IMR-90 (cell line): ENCODE data around the gene DZIP3. TPM values are rescaled to one million over a fixed set of nuclear protein-coding genes. Genes with fewer than 3 reads are reported as not detected.

Source experiments
- ATAC-seq: fragments of 200-7000 bp; cut with Tn5 transposase; 2 replicates; pipeline ENCODE4 v1.9.1; 2020; ENCODE audit warnings: low read depth, mild to moderate bottlenecking, moderate library complexity
- BruUV-seq: library from RNA; stranded (reverse); fragments of 400-500 nt; replicated peaks from 2 replicates; lab custom pipeline; 2021; lab: Mats Ljungman, UMichigan
- CTCF ChIA-PET: fragments of 300-600 bp; formaldehyde crosslinking; extraction: SDS; loops from one replicate; lab custom pipeline; 2021; ENCODE audit warnings: antibody characterized with exemption; lab: Yijun Ruan, JAX
- POLR2A ChIA-PET: fragments of 300-600 bp; sonication (Branson Sonifier 250); formaldehyde crosslinking; loops from one replicate; lab custom pipeline; 2022; ENCODE audit warnings: antibody characterized with exemption; ENCODE audit not compliant: unreplicated experiment; lab: Charles Lee
- DNase-seq: peaks from one replicate; pipeline ENCODE4 v3.0.0; 2013
- H2AFZ ChIP-seq: replicated peaks from 2 replicates; pipeline ENCODE3; 2013; ENCODE audit warnings: low read length, mild to moderate bottlenecking; ENCODE audit not compliant: poor library complexity
- H2AK5ac ChIP-seq: 2 replicates; pipeline ENCODE4 v1.6.1; 2013; ENCODE audit warnings: low read depth, low read length, inconsistent platforms
- H2AK9ac ChIP-seq: replicated peaks from 2 replicates; pipeline ENCODE3; 2013; ENCODE audit warnings: mild to moderate bottlenecking, low read depth, low read length, moderate library complexity; ENCODE audit not compliant: poor library complexity
- H2BK120ac ChIP-seq: 2 replicates; pipeline ENCODE4 v1.6.1; 2013; ENCODE audit warnings: low read depth, low read length, inconsistent platforms
- H2BK15ac ChIP-seq: 3 replicates; pipeline ENCODE4 v1.6.1; 2013; ENCODE audit warnings: low read depth, low read length, inconsistent platforms
- H2BK20ac ChIP-seq: 2 replicates; pipeline ENCODE4 v1.6.1; 2013; ENCODE audit warnings: low read depth, mild to moderate bottlenecking, inconsistent platforms, low read length, moderate library complexity
- H2BK5ac ChIP-seq: 2 replicates; pipeline ENCODE4 v1.6.1; 2013; ENCODE audit warnings: mild to moderate bottlenecking, low read depth, low read length, inconsistent platforms; ENCODE audit not compliant: poor library complexity, severe bottlenecking
- H3K14ac ChIP-seq: replicated peaks from 2 replicates; pipeline ENCODE4 v1.6.1; 2013; ENCODE audit warnings: low read depth, low read length, inconsistent platforms
- H3K18ac ChIP-seq: 2 replicates; pipeline ENCODE4 v1.6.1; 2013; ENCODE audit warnings: low read depth, low read length, control low read depth
- H3K23ac ChIP-seq: 2 replicates; pipeline ENCODE4 v1.6.1; 2013; ENCODE audit warnings: low read depth, low read length, inconsistent platforms
- H3K27ac ChIP-seq: 2 replicates; pipeline ENCODE4 v1.5.1; 2013; ENCODE audit warnings: mild to moderate bottlenecking, control low read depth, low read length; ENCODE audit not compliant: insufficient read depth
- H3K27me3 ChIP-seq: 2 replicates; pipeline ENCODE4 v1.6.1; 2013; ENCODE audit warnings: low read length; ENCODE audit not compliant: control insufficient read depth, insufficient read depth
- H3K36me3 ChIP-seq: 2 replicates; pipeline ENCODE4 v1.6.1; 2013; ENCODE audit warnings: low read length, mixed read lengths; ENCODE audit not compliant: control insufficient read depth, insufficient read depth
- H3K4ac ChIP-seq: 2 replicates; pipeline ENCODE4 v1.6.1; 2013; ENCODE audit warnings: low read depth, low read length, inconsistent platforms
- H3K4me1 ChIP-seq: 2 replicates; pipeline ENCODE4 v1.6.1; 2013; ENCODE audit warnings: low read length, mixed read lengths; ENCODE audit not compliant: control insufficient read depth, insufficient read depth
- H3K4me2 ChIP-seq: 2 replicates; pipeline ENCODE4 v1.6.1; 2013; ENCODE audit warnings: low read depth, mild to moderate bottlenecking, control low read depth, low read length, moderate library complexity
- H3K4me3 ChIP-seq: 2 replicates; pipeline ENCODE4 v1.5.1; 2013; ENCODE audit warnings: low read depth, mild to moderate bottlenecking, control low read depth, low read length, moderate library complexity; ENCODE audit not compliant: insufficient read depth
- H3K56ac ChIP-seq: 2 replicates; pipeline ENCODE4 v1.6.1; 2013; ENCODE audit warnings: low read length, inconsistent platforms; ENCODE audit not compliant: insufficient read depth; ENCODE audit errors: extremely low read depth
- H3K79me1 ChIP-seq, 2 experiments: 2 replicates each; pipeline ENCODE4 v1.6.1; 2013; ENCODE audit warnings: low read length in 2 of 2, inconsistent platforms in 1 of 2, low read depth in 1 of 2
- H3K9ac ChIP-seq: 2 replicates; pipeline ENCODE4 v1.6.1; 2013; ENCODE audit warnings: low read depth, low read length, control low read depth
- H3K9me1 ChIP-seq: 2 replicates; pipeline ENCODE4 v1.6.1; 2013; ENCODE audit warnings: low read length, inconsistent platforms; ENCODE audit not compliant: insufficient read depth
- H3K9me3 ChIP-seq: 2 replicates; pipeline ENCODE4 v1.6.1; 2013; ENCODE audit warnings: low read length; ENCODE audit not compliant: control insufficient read depth, insufficient read depth
- H4K20me1 ChIP-seq: 2 replicates; pipeline ENCODE4 v1.6.1; 2013; ENCODE audit warnings: low read length, inconsistent platforms; ENCODE audit not compliant: insufficient read depth
- H4K5ac ChIP-seq: 2 replicates; pipeline ENCODE4 v1.6.1; 2013; ENCODE audit warnings: mild to moderate bottlenecking, low read depth, low read length, control low read depth
- H4K8ac ChIP-seq, 2 experiments: 2 replicates each; pipeline ENCODE4 v1.6.1; 2013; ENCODE audit warnings: low read depth in 2 of 2, low read length in 2 of 2, control low read depth in 1 of 2, inconsistent platforms in 1 of 2
- H4K91ac ChIP-seq: 2 replicates; pipeline ENCODE4 v1.6.1; 2013; ENCODE audit warnings: low read depth, low read length, inconsistent platforms; ENCODE audit not compliant: insufficient read depth
- BHLHE40 ChIP-seq: fragments of 150-350 bp; IDR thresholded peaks from 2 replicates; pipeline ENCODE4 v1.6.1; 2016; ENCODE audit warnings: mild to moderate bottlenecking, low read depth, low read length
- CEBPB ChIP-seq: IDR thresholded peaks from 2 replicates; pipeline ENCODE4 v1.6.1; 2012; ENCODE audit warnings: low read depth, low read length, improper control_type of control experiment
- CHD1 ChIP-seq: IDR thresholded peaks from 2 replicates; pipeline ENCODE4 v1.6.1; 2012; ENCODE audit warnings: low read depth, low read length, improper control_type of control experiment
- CTCF ChIP-seq: conservative IDR thresholded peaks from 2 replicates; pipeline ENCODE4 v1.5.1; 2012; ENCODE audit warnings: mild to moderate bottlenecking, low read depth, low read length, improper control_type of control experiment
- ELK1 ChIP-seq: fragments of 150-350 bp; IDR thresholded peaks from 2 replicates; pipeline ENCODE4 v1.6.1; 2016; ENCODE audit warnings: low read depth, mild to moderate bottlenecking, low read length, moderate library complexity, borderline replicate concordance
- FOS ChIP-seq: fragments of 150-350 bp; IDR thresholded peaks from 2 replicates; pipeline ENCODE4 v1.6.1; 2016; ENCODE audit warnings: low read depth, low read length
- MAFK ChIP-seq: IDR thresholded peaks from 2 replicates; pipeline ENCODE4 v1.6.1; 2012; ENCODE audit warnings: low read depth, low read length, improper control_type of control experiment
- MAZ ChIP-seq: IDR thresholded peaks from 2 replicates; pipeline ENCODE4 v1.6.1; 2012; ENCODE audit warnings: low read depth, mild to moderate bottlenecking, low read length, improper control_type of control experiment, moderate library complexity, borderline replicate concordance
- MXI1 ChIP-seq: IDR thresholded peaks from 2 replicates; pipeline ENCODE4 v1.6.1; 2012; ENCODE audit warnings: low read depth, mild to moderate bottlenecking, low read length, moderate library complexity, borderline replicate concordance
- POLR2A ChIP-seq: IDR thresholded peaks from 2 replicates; pipeline ENCODE4 v1.6.1; 2012; ENCODE audit warnings: mild to moderate bottlenecking, low read depth, low read length
- RAD21 ChIP-seq: IDR thresholded peaks from 2 replicates; pipeline ENCODE4 v1.6.1; 2012; ENCODE audit warnings: low read length, improper control_type of control experiment
- RCOR1 ChIP-seq: IDR thresholded peaks from 2 replicates; pipeline ENCODE4 v1.6.1; 2012; ENCODE audit warnings: mild to moderate bottlenecking, low read length, improper control_type of control experiment; ENCODE audit not compliant: insufficient replicate concordance
- RFX5 ChIP-seq: IDR thresholded peaks from 2 replicates; pipeline ENCODE4 v1.8.0; 2012; ENCODE audit warnings: low read depth, mild to moderate bottlenecking, low read length, moderate library complexity
- USF2 ChIP-seq: fragments of 150-350 bp; IDR thresholded peaks from 2 replicates; pipeline ENCODE4 v1.6.1; 2017; ENCODE audit warnings: mild to moderate bottlenecking, antibody characterized with exemption, low read length, low read depth
- WGBS, 2 experiments: methylation state at CpG; one replicate each; pipeline versions ENCODE4 v1.1.5 to v1.1.7; 2013; ENCODE audit warnings: missing lambda C conversion rate in 2 of 2; ENCODE audit not compliant: insufficient read length in 1 of 2; ENCODE audit errors: extremely low coverage in 2 of 2; 5-methylcytosine and 5-hydroxymethylcytosine counted together
- dilution Hi-C: fragments of 300-500 bp; cut with HindIII; formaldehyde crosslinking; loops from one replicate; pipeline ENCODE4 v1.14.3; 2018; ENCODE audit warnings: low sequenced_read_pairs; ENCODE audit not compliant: unreplicated experiment
- in situ Hi-C: fragments of 300-500 bp; cut with MboI; formaldehyde crosslinking; loops from 3 replicates; pipeline ENCODE4 v1.14.3; 2019; ENCODE audit warnings: low sequenced_read_pairs, inconsistent platforms, mixed read lengths
- intact Hi-C: fragments of 100-400 bp; cut with micrococcal nuclease; formaldehyde crosslinking; loops from 2 replicates; pipeline ENCODE4 v1.10.0; 2022
- polyA plus RNA-seq, 3 experiments: library from polyadenylated mRNA; depleted of rRNA; stranded (reverse); fragments of >200 nt; gene quantifications; 2 replicates each; pipeline ENCODE4 v1.2.3, GENCODE V29; 2012; ENCODE audit warnings: low replicate concordance in 1 of 3
- total RNA-seq: library from RNA; depleted of rRNA; stranded (reverse); fragments of >200 nt; gene quantifications from 2 replicates; pipeline ENCODE4 v1.2.3, GENCODE V29; 2012

The DZIP3 gene
- total and polyA plus RNA-seq, 2 of the 4 experiments (the other 2 are of a cell fraction): 7.0 to 9.9 TPM

- no peaks in the 10 kb centered on the region for H4K20me1 ChIP-seq
- no peak overlapping the region for H2BK120ac ChIP-seq
- no peak overlapping the region for H3K14ac ChIP-seq
- no peak overlapping the region for H2BK20ac ChIP-seq
- H4K8ac ChIP-seq: no peak overlapping the region
- H2AK5ac ChIP-seq: no peak overlapping the region
- H3K27me3 ChIP-seq: peaks cover 2% of the 10 kb centered on the region; the same call in 1 of the 2 replicates
- H3K9ac ChIP-seq: no peak overlapping the region
- WGBS, 2 experiments: no CpG with 5 or more reads among the region's 2 CpGs
- TF ChIP-seq CHD1 (no peak), RCOR1 (no peak), RAD21 (no peak), ELK1 (no peak), MAZ (no peak), CTCF (no peak), MAFK (no peak), RFX5 (no peak), MXI1 (no peak), CEBPB (no peak), USF2 (no peak), FOS (no peak), POLR2A (no peak), BHLHE40 (no peak)
- DNase-seq (no peak), ATAC-seq (no peak)
- POLR2A ChIA-PET: no interaction called here
- no peak overlapping the region for H3K4ac ChIP-seq
- dilution Hi-C loops: no loop called here
- in situ Hi-C loops: no loop called here
- no peaks in the 10 kb centered on the region for H3K9me1 ChIP-seq
- CTCF ChIA-PET: no interaction called here
- H3K4me2 ChIP-seq: no peak overlapping the region
- no peak overlapping the region for H2AK9ac ChIP-seq
- H3K36me3 ChIP-seq: no peaks in the 10 kb centered on the region
- H3K79me1 ChIP-seq: no peaks in the 10 kb centered on the region
- no peak overlapping the region for H3K27ac ChIP-seq
- H4K91ac ChIP-seq: no peak overlapping the region
- H3K56ac ChIP-seq: no peak overlapping the region
- no peaks in the 10 kb centered on the region for H3K9me3 ChIP-seq
- intact Hi-C loops: no loop called here
- no peak overlapping the region for H4K5ac ChIP-seq
- H3K4me3 ChIP-seq: no peak overlapping the region
- no peak overlapping the region for H2BK5ac ChIP-seq
- H3K23ac ChIP-seq: no peak overlapping the region
- no peaks in the 10 kb centered on the region for H3K4me1 ChIP-seq
- no peak overlapping the region for H2BK15ac ChIP-seq
- H3K18ac ChIP-seq: no peak overlapping the region
- no TSS peak for BruUV-seq
- H2AFZ ChIP-seq: no peak overlapping the region
Observed at GRCh38 chr3:108719178-108719806, 129.8 kb downstream of the DZIP3 start.
